Ramos (cell line): ENCODE results near the gene TSPAN18.

ENCODE experiments used
- in situ Hi-C: fragments of 300-500 bp; cut with MboI; formaldehyde crosslinking; loops from one replicate; pipeline ENCODE4 v1.14.3; 2022; ENCODE audit warnings: low sequenced_read_pairs; ENCODE audit not compliant: unreplicated experiment

The TSPAN18 gene

DNA sequence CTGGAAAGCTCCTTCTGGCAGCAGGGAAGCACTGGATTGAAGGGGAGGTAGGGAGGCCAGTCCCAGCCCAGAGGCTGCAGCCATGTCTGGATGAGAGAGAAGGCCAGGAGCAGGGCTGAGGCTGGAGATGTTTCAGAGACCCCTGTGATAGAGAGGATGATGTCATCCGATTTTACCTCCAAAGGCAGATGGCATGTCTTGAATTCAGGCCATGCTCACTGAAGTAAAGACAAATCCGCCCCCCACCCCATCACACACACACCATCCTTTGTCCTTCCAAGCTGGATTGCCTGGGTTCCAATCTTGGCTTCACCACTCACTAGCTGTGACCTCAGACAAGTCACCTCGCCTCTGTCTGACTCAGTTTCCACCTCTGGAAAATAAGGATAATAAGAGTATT lies 176.8 kb downstream of the TSPAN18 start:
- in situ Hi-C loops = no loop called here

DNA sequence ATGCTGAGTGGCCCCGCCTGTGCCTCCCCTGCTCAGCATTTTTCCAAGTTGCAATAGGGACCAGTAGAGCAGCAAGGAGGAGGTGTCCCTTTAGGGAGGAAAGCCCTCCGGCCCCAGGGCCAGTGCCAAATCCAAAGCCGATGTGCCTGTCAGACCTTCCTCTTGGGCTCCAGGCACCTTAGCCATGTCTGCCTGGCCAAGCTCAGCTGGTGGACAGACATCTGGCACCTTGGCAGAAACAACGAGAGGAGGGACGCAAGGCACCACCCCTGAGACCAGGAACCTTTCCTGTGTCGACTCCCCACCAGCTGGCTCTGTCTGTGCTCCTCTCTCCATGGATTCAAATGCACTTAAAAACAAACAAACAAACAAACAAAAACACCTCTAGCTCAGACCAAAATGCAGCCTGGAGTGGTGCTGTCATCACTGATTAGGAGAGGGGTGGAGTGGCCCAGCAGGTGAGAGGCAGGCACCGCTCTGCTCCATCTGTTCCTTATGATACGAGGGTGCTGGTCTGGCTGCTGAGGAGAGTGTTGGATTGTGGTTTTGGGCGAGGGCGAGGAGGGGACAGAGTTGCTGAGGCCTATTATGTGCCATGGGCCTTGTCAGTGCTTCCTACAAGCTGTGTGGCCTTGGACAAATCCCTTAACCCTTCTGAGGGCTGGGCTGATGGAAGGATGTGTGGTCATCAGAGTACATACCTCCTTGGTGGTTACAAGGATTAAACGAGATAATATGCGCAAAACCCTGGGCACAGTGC lies 177.7 kb downstream of the TSPAN18 start:
- in situ Hi-C loops = no loop called here

DNA sequence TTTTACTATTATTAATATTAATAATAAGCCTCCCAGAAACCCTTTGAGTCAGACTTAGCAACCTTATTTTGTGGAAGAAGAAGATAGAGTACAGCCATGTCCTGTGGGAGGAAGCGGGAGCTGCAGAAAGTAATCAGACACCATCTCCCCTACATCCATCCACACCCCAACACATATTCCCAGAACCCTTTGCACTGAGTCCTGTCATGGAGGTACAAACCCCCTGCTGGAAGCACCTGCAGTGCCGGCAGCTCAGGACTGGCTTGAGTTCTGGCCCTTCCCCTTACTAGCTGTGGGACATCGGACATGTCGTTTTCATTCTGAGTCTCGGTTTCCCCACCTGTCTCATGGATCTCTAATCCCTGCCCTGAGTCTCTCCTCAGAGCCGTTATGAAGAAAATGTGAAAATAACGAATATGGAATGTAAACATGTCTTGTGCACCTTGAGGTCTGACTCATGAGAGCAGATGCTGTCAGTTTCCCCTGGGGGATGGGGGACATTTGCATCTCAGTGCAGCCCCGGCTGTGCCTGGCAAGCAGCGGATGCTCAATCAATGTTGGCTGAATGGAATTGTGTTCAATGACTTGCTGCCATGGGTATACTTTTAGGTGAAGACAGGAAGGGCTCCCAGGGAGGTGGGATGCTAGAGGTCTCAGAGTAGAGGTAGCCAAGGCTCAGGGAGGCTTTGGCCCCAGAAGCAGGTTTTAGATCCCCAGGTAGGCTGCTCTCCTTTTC lies 178.5 kb downstream of the TSPAN18 start:
- in situ Hi-C loops = no loop called here

DNA sequence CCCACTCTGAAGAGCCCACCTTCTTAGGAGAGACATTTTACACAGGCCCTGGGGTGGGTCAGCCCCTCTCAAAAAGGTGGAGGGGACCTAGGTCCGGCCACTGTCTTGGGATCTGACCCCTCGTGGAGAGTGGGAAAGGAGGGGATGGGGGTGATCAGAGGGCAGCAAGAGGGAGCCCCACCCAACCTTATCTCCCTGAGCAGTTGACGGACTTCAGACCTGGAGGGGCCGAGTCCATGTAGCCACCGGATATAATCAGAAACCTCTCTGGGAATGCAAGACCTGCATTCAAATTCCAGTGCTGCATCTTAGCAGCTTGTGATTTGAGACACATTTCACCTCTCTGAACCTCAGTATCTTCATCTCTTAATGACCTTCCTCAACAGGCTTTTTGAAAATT lies 179.9 kb downstream of the TSPAN18 start:
- in situ Hi-C loops = no loop called here

DNA sequence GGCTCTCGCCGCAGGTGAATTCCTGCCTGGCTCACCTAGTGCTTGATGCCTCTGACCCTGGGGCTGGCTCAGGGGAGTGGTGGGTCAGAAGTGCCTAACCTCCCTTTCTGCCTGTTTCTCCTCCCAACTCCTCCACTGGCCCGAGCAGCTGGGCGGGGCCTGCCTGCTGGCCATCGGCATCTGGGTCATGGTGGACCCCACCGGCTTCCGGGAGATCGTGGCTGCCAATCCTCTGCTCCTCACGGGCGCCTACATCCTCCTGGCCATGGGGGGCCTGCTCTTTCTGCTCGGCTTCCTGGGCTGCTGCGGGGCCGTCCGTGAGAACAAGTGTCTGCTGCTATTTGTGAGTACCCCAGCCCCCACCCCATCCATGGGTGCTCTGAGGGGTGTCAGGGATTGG lies 182.8 kb downstream of the TSPAN18 start:
- in situ Hi-C loops = no loop called here

DNA sequence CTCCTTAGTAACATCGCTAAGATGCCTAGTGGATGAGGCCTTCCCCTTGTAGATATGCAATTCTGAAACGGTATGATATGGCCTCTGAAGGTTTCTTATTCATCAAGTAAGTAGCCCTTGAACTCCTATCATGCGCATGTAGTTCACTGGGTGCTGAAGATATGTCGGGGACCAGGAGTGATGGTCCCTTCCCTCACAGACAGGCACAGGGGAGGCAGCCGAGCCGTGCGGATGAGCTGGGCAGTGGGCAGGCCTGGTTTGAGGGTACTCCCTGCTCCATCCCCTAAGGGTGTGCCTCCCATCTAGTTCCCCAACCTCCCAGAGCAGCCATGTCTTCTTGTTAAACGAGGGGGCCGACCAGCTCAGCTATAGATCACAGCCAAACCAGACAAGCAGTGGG lies 183.8 kb downstream of the TSPAN18 start:
- in situ Hi-C loops = loop anchor here (10.0 kb wide), 1 partner anchor 286 kb away; no protein-coding TSS in a partner anchor

DNA sequence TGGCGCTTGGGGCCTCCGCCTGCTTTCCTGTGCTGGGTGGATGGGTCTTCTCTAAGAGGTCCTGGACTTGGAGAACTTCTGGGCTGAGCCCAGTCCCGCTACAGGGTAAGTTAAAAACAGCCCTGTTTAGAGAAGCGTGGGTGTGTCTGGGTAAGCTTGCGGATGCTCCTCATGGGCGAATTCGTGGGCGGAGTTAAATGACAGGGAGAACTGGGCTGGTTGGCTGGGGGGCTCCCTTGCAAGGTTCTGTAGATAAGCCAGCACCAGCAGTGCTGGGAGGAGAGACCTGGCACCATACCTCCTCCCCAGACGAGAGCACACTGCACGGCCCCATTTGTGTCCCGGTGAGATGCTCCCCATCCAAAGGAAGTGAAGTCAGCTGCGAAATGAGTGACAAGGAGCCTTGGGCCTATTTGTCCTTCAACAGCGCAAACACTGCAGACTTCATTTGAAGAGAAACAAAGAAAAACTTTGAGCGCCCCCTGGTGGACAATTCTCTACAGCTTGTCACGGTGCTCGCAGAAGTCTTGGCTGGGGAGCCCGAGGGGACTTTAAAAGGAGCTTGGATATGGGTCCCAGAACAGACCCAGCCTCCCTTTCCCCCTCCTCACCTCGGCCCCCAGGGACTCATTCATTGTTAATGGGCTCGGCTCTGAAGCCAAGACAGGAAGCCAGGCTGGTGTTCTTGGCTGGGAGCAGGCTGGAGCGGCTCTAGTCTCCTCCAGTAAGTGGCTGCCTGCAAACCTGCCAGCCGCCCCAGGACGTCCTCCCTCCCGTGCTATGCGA lies 184.5 kb downstream of the TSPAN18 start:
- in situ Hi-C loops = loop anchor here (10.0 kb wide), 1 partner anchor 286 kb away; no protein-coding TSS in a partner anchor

DNA sequence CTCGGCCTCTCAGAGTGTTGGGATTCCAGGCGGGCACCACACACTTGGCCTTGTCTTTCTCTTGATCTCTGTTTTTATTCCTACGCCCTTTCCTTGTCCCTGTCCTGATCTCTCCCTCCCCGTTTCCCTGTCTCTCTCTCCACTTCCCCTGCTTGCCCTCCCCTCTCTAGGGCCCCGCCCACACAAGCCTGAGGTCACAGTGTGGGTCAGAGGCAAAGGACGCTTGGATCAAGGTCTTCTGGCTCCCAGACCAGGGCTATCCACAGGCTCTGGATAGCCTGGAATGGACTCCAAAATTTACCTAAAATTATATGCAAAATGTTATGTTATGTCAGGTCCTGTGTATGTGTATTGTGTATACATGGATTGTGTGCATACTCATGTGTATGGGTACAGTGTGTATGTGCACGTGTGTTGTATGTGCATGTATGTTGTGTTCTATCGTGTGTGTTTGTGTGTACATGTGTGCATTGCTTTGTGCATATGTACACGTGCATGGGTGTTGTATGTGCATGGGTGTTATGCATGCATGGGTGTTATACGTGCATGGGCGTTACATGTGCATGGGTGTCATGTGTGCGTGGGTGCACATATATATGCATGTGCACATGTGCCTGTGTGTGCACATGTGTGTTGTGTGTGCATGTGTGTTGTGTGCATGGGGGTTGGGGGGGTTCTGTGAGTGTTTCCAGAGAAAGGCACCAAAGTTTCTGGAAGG lies 185.7 kb downstream of the TSPAN18 start:
- in situ Hi-C loops = loop anchor here (10.0 kb wide), 1 partner anchor 288 kb away; no protein-coding TSS in a partner anchor

DNA sequence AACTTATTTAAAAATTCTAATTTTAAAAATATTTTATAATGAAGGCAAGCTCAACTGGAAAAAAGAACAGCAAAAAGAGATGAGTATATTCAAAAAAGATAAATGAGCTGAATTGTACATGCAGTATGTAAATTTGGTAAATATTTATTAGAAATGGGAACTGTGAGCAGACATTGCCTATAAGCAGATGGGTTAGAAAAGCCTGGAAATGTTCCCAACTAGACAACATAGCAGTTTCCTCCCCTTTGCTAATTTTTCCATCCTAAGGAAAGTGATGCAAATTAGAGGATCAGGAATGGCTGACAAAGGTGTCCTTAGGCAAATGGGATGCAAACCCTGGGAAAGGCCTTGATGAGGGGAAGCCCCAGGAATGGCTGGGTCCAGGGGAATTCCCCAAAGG lies 186.7 kb downstream of the TSPAN18 start:
- in situ Hi-C loops = loop anchor here (10.0 kb wide), 1 partner anchor 289 kb away; no protein-coding TSS in a partner anchor

DNA sequence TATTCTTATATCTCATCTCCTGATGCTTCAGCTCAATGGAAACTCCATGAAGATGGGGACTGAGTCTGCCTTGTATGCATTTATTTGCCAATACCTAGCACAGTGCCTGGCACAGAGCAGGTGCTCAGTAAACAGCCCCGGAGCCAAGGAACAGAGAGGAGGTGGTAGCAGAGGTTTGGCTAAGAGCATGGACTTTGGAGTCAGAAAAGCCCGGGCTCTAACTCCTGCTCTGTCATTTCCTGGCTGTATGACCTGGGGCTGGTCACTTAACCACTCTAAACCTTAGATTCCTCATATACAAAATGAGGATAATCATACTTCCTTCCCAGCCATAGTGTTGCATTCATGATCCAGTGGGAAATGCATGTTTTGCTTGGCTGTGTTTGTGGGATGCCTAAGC lies 187.3 kb downstream of the TSPAN18 start:
- in situ Hi-C loops = loop anchor here (10.0 kb wide), 1 partner anchor 289 kb away; no protein-coding TSS in a partner anchor

DNA sequence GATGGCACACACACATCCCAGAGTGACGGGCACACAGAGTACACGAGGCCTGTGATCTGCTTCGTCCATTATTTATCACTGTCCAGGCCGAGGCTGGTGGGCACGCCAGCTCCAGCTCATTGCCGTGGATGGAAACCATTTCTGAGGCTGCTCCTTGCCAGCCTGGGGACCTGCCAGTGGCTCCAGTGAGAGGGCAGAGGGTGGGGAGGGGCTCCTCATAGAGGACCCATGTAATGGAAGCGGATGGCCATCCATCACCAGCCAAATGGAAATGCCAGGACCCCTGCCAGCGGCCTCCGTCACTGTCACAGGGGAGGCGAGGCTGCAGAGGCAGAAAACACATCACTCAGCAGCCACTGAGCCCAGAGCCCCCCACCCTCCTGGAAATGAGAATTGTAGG lies 188.2 kb downstream of the TSPAN18 start:
- in situ Hi-C loops = loop anchor here (10.0 kb wide), 1 partner anchor 290 kb away; no protein-coding TSS in a partner anchor

DNA sequence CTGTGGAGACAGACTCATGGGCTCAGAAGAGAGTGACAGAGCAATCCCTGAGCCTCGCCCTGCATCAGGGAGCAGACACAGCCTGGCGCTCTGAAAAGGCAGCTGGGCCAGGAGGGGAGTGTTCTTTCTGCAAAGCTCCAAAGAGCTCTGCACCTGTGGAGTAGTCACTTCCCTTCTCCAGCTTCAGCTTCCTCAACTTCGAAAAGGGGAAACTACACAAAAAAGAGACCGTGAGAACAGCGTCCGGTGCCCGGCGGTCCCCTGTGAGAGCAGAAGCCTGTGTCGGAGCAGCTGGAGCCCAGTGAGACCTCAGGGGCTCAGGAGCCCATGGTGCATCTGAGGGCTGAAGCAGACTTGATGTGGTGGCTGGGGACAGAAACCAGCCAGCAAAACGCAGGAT lies 188.9 kb downstream of the TSPAN18 start:
- in situ Hi-C loops = loop anchor here (10.0 kb wide), 1 partner anchor 291 kb away; no protein-coding TSS in a partner anchor

DNA sequence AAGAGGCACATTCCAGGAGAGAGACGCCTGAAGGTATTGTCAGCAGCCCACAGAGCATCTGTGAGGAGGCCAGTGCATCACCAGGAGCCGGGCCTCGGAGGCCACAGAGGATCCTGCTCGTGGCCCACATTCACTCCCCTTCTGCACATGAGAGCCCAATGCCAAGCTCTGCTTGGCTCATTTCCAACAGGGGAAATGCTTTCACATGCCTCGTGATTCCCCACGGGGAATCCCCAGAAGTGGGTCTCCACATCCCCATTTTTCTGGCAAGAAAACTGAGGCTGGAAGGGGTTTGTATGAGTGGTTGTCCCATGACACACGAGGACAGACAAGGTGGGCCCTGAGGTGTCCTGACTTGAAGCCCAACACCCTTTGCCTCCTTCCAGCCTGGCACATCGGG lies 189.6 kb downstream of the TSPAN18 start:
- in situ Hi-C loops = loop anchor here (10.0 kb wide), 1 partner anchor 292 kb away; no protein-coding TSS in a partner anchor

DNA sequence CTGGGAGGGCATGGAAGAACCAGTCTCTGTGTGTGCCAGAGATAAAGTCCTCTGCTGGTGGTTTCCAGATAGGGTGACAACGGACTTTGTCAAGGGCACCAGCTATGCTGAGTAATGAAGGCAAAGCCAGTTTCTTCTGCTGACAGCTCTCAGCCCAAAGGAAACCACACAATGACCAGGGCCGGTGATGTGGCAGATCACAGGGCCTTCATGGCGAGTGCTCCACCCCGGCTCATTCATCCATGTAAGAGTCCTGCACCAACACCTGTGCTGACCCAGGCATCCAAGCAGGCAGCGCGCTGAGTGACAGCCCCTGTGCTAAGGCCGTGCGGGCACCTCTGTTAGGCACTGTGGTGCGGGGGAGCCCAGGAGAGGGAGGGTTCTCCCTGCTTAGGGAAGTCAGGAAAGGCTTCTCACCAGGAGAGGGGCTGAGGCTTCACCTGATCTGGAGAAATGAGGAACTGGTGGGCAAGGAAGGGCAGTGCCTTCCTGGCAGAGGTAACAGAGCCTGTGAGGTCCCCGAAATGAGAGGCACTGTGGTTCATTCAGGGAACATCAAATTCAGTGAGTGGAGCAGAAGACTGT lies 190.1 kb downstream of the TSPAN18 start:
- in situ Hi-C loops = loop anchor here (10.0 kb wide), 1 partner anchor 292 kb away; no protein-coding TSS in a partner anchor

DNA sequence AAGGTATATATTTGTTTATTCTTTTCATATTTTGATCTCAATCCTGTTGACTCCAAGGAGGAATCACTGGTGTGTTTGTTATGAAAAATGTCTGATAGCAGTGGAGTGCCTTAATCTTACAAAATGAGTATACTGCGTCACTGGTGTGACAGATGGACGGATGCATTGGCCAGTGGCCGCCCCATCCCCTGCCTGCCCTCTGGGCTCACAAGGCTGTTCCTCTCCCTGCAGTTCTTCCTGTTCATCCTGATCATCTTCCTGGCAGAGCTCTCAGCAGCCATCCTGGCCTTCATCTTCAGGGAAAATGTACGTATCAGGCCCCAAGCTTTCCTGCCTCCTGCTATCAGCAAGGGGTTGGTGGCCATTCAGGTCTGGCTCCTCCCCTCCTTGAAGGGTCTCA lies 191.0 kb downstream of the TSPAN18 start:
- in situ Hi-C loops = loop anchor here (10.0 kb wide), 1 partner anchor 293 kb away; no protein-coding TSS in a partner anchor

DNA sequence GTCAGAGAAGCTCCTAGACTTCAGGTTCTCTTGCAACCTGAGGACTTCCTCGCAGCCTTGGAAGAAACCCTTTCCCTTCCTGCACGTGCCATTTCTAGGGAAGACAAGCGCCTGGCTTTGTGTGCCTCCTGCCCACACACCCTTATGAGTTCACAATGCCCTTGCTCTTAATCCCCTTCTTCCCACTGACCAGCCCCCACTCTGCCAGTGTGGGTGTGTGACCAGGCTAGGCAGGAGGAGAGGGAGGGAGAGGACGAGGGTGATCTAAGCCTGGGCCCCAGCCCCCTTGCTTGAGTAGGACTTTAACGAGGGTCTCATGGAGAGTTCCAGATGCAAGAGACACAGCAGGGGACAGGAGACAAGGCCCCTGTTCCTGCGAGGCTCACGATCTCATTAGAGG lies 193.7 kb downstream of the TSPAN18 start:
- in situ Hi-C loops = no loop called here

DNA sequence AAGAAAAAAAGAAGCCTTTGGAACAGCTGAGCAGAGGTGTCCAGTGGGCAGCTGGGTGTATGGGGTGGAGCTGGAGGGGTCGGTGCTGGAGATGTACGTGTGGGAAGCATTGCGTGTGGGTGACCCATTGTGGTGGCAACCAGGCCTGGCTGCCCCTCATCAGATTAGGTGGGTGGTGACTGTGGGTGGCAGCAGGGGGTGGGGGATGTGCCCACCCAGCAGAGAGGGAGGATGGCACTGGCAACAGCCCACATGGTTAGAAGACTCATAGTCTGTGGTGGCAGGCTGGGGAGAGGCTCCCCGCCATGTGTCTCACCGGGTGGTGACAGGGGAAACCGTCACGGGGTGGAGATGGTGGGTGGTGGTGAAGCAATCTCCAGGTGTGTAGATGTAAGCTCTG lies 196.4 kb downstream of the TSPAN18 start:
- in situ Hi-C loops = no loop called here

DNA sequence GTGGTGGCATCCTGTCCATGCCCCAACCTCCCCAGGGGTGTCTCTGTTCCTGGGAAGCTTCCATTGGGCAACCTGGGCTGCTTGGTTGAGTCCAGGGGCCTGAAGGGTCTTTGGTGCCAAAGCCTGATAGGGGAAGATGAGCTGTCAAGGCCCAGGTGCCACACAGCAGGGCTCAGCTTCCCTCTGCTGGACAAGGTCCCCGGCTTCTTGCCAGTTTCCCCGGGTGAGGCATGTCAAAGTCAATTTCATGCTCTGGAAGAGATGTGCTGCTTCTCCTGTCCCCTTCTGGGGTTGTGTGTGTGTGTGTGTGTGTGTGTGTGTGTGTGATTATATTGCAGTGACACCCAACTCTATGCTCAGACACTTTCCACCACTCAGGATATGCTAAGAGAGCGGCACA lies 197.0 kb downstream of the TSPAN18 start:
- in situ Hi-C loops = no loop called here

DNA sequence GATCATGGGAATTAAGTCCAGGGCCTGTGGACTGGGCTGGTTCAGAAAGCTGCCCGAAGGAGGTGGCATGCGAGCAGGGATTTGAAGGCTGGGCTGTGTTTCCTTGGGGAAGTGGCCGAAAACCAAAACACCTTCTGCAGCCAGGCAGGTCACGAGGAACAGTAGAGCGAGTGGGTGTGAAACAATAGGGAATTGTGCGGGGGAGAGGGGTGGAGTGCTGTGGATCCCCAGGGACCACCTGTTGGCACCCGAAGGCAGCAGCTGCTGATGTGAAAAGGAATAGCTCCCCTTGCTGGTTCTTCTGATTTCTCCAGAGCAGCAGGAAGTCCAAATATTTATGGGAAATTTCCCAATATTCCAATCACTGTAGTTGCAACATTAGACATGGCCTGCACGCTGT lies 199.3 kb downstream of the TSPAN18 start:
- in situ Hi-C loops = loop anchor here (5.0 kb wide), 1 partner anchor 181 kb away; no protein-coding TSS in a partner anchor
